Endothelial cell of umbilical vein (primary cell): ENCODE measurements around the gene TOMM7. TPM values are rescaled to one million over a fixed set of nuclear protein-coding genes. Genes with fewer than 3 reads are reported as not detected.

Source experiments
- BruUV-seq: library from RNA; stranded (reverse); fragments of 400-500 nt; replicated peaks from 2 replicates; lab custom pipeline; 2021; lab: Mats Ljungman, UMichigan
- CTCF ChIA-PET: fragments of 300-600, 350-600 bp; sonication (Branson Sonifier 250); formaldehyde crosslinking; loops from one replicate; lab custom pipeline; 2021; ENCODE audit warnings: antibody characterized with exemption, inconsistent platforms; lab: Charles Lee
- POLR2A ChIA-PET: fragments of 300-600, 350-600 bp; sonication (Branson Sonifier 250); formaldehyde crosslinking; loops from one replicate; lab custom pipeline; 2021; ENCODE audit warnings: antibody characterized with exemption, inconsistent platforms; lab: Charles Lee
- DNase-seq: peaks from one replicate; pipeline ENCODE4 v3.0.0-alpha.2; 2011; ENCODE audit warnings: low read depth, low spot score
- FAIRE-seq: peaks from 2 replicates; lab custom pipeline; 2011; peaks lifted over from hg19 to GRCh38; lab: Jason Lieb, UNC
- H2AFZ ChIP-seq: 2 replicates; pipeline ENCODE4 v1.6.0; 2012; ENCODE audit warnings: low read depth, low read length, control low read depth, inconsistent platforms
- H3K27ac ChIP-seq: 2 replicates; pipeline ENCODE4 v1.5.1; 2011; ENCODE audit warnings: low read depth, mild to moderate bottlenecking, control low read depth, low read length, moderate library complexity; ENCODE audit not compliant: insufficient read depth
- H3K27me3 ChIP-seq, 2 experiments: 2 replicates each; pipeline versions ENCODE4 v1.6.0 to v1.6.1; 2011; ENCODE audit warnings: low read length in 2 of 2, mixed read lengths in 1 of 2; ENCODE audit not compliant: control insufficient read depth in 2 of 2, insufficient read depth in 2 of 2
- H3K36me3 ChIP-seq, 2 experiments: 2 replicates in 1 of 2; 3 replicates in 1 of 2; pipeline ENCODE4 v1.5.1; 2011; ENCODE audit warnings: low read length in 2 of 2, mild to moderate bottlenecking in 1 of 2, moderate library complexity in 1 of 2; ENCODE audit not compliant: control insufficient read depth in 2 of 2, insufficient read depth in 2 of 2; ENCODE audit errors: extremely low read depth in 1 of 2
- H3K4me1 ChIP-seq: 3 replicates; pipeline ENCODE4 v1.5.1; 2011; ENCODE audit warnings: mild to moderate bottlenecking, low read length; ENCODE audit not compliant: control insufficient read depth, insufficient read depth; ENCODE audit errors: extremely low read depth
- H3K4me2 ChIP-seq: 2 replicates; pipeline ENCODE4 v1.6.1; 2011; ENCODE audit warnings: low read length, control low read depth, mixed read lengths; ENCODE audit not compliant: insufficient read depth
- H3K4me3 ChIP-seq, 3 experiments: fragments of 200-600 bp in 1 of 3; sonication (generic), shearing (Covaris generic) in 1 of 3; replicated peaks in 1 of 3; 2 replicates each; pipeline ENCODE4 v1.5.1; 2011 to 2016; ENCODE audit warnings: control low read depth in 3 of 3, low read length in 3 of 3, mild to moderate bottlenecking in 2 of 3, inconsistent platforms in 1 of 3, low read depth in 1 of 3, moderate library complexity in 1 of 3; ENCODE audit not compliant: insufficient read depth in 1 of 3
- H3K79me2 ChIP-seq: 2 replicates; pipeline ENCODE4 v1.6.0; 2012; ENCODE audit warnings: low read length, inconsistent platforms; ENCODE audit not compliant: control insufficient read depth, insufficient read depth
- H3K9ac ChIP-seq: replicated peaks from 2 replicates; pipeline ENCODE3; 2011; ENCODE audit warnings: low read length, control low read depth; ENCODE audit not compliant: insufficient read depth; ENCODE audit errors: extremely low read depth
- H3K9me1 ChIP-seq: replicated peaks from 3 replicates; pipeline ENCODE4 v1.6.0; 2011; ENCODE audit warnings: mild to moderate bottlenecking, low read length; ENCODE audit not compliant: control insufficient read depth, insufficient read depth; ENCODE audit errors: extremely low read depth
- H3K9me3 ChIP-seq: replicated peaks from 2 replicates; pipeline ENCODE4 v1.5.1; 2012; ENCODE audit warnings: low read length, inconsistent platforms; ENCODE audit not compliant: control insufficient read depth, insufficient read depth
- H4K20me1 ChIP-seq: replicated peaks from 2 replicates; pipeline ENCODE3; 2011; ENCODE audit warnings: mild to moderate bottlenecking, low read length; ENCODE audit not compliant: control insufficient read depth, insufficient read depth; ENCODE audit errors: extremely low read depth
- EZH2 ChIP-seq: IDR thresholded peaks from 2 replicates; pipeline ENCODE4 v1.6.1; 2012; ENCODE audit warnings: borderline replicate concordance, low read depth, mild to moderate bottlenecking, moderate library complexity, low read length, inconsistent platforms; ENCODE audit not compliant: severe bottlenecking
- FOS ChIP-seq: IDR thresholded peaks from 2 replicates; pipeline ENCODE4 v1.6.1; 2011; ENCODE audit warnings: mild to moderate bottlenecking, low read length, moderate library complexity, borderline replicate concordance; ENCODE audit not compliant: insufficient read depth
- GATA2 ChIP-seq: IDR thresholded peaks from 2 replicates; pipeline ENCODE4 v1.7.0; 2011; ENCODE audit warnings: low read depth, mild to moderate bottlenecking, moderate library complexity, mixed read lengths, low read length; ENCODE audit not compliant: insufficient read length, insufficient read depth
- JUN ChIP-seq: IDR thresholded peaks from 2 replicates; pipeline ENCODE4 v1.6.1; 2011; ENCODE audit warnings: borderline replicate concordance, low read depth; ENCODE audit not compliant: insufficient read length, insufficient read depth
- MYC ChIP-seq: IDR thresholded peaks from one replicate; pipeline ENCODE4 v1.6.1; 2011; ENCODE audit warnings: mild to moderate bottlenecking, low read depth, low read length
- POLR2A ChIP-seq: IDR thresholded peaks from 2 replicates; pipeline ENCODE4 v1.6.1; 2012; ENCODE audit warnings: low read depth, mild to moderate bottlenecking, control low read depth, low read length
- POLR2AphosphoS5 ChIP-seq: IDR thresholded peaks from 2 replicates; pipeline ENCODE4 v1.6.1; 2012; ENCODE audit warnings: low read depth, mild to moderate bottlenecking, control low read depth, low read length, moderate library complexity; ENCODE audit not compliant: insufficient read depth
- dilution Hi-C: fragments of 300-500 bp; cut with MboI; formaldehyde crosslinking; loops from one replicate; pipeline ENCODE4 v1.15.0; 2019; ENCODE audit warnings: low sequenced_read_pairs; ENCODE audit not compliant: extremely low pct_ligation_motif_present
- intact Hi-C: fragments of 100-400 bp; cut with micrococcal nuclease; formaldehyde crosslinking; loops from one replicate; pipeline ENCODE4 v1.10.0; 2022
- polyA plus RNA-seq, 4 experiments: library from polyadenylated mRNA; depleted of rRNA in 3 of 4; stranded (reverse) in 3 of 4; unstranded in 1 of 4; fragments of >200 nt; gene quantifications; 2 replicates each; pipeline versions ENCODE4 v1.2.1 to v1.2.3, GENCODE V29; 2011 to 2012; ENCODE audit warnings: missing spikeins in 1 of 4
- total RNA-seq: library from RNA; stranded (reverse); gene quantifications from 2 replicates; pipeline ENCODE4 v1.2.3, GENCODE V29; 2021
- TF ChIP-seq, protein P1 (sequence below): IDR thresholded peaks from 2 replicates; pipeline ENCODE4 v1.6.1; 2011; ENCODE audit not compliant: insufficient read depth, insufficient read length
- TF ChIP-seq, protein P2 (sequence below), 2 donors: IDR thresholded peaks; 1 replicate in 1 of 2; 2 replicates in 1 of 2; pipeline ENCODE4 v1.5.1; 2011; ENCODE audit warnings: low read length in 2 of 2, mild to moderate bottlenecking in 2 of 2, moderate library complexity in 2 of 2, control low read depth in 1 of 2, inconsistent platforms in 1 of 2, low read depth in 1 of 2; ENCODE audit not compliant: insufficient read depth in 1 of 2; ENCODE audit errors: extremely low read depth in 1 of 2

Gene TOMM7
- total and polyA plus RNA-seq, 2 donors (not counting 3 experiments of a cell fraction or from before 2014, with no cell fraction given), result 185 to 528 TPM

DNA sequence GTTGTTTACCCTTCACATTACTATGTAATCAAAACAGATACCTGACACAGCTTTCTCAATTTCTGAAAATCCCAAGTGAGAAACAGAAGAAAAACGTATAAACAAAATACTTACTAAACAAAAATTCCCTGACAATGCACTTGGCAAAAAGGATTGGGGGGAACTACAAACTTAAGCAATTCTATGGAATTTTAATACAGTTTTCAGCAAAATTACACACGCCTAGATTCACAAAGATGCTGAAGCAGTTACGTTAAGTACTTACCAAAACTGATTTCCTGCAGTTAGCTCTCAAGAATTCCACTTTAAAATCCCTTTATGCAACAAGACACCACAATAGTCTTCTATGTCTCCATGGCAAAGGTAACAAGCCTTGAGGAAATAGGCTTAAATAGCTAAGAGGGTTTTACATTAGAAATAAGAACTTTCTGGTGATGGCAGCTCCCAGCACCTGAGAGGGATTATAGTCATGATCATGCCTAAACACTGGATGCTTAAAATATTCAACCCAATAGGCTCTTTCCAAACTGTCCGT, 10.8 kb downstream of the TOMM7 start:
- DNase-seq (no peak), FAIRE-seq (no peak)
- no TSS peak for BruUV-seq
- no peak overlapping the region for H3K9ac ChIP-seq
- CTCF ChIA-PET, result interaction anchor here (1.1 to 1.5 kb wide), 4 partner anchors 9 to 274 kb away, joined by 3 to 4 read pairs (median 4); partner anchors contain the start of gene TOMM7
- H3K4me3 ChIP-seq, result no peak overlapping the region
- no peak overlapping the region for H2AFZ ChIP-seq
- no peaks in the 10 kb centered on the region for H3K9me3 ChIP-seq
- H3K4me2 ChIP-seq, result no peak overlapping the region
- H3K4me1 ChIP-seq, result no peaks in the 10 kb centered on the region
- intact Hi-C loops, result no loop called here
- peaks cover 6 to 8% of the 10 kb centered on the region in 2 experiments for H3K36me3 ChIP-seq
- H3K27ac ChIP-seq, result no peak overlapping the region
- TF ChIP-seq EZH2 (no peak), POLR2A (no peak), FOS (no peak), GATA2 (no peak), JUN (no peak), MYC (no peak), POLR2AphosphoS5 (no peak)
- TF ChIP-seq, protein P1, sequence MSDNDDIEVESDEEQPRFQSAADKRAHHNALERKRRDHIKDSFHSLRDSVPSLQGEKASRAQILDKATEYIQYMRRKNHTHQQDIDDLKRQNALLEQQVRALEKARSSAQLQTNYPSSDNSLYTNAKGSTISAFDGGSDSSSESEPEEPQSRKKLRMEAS, result no peak
- TF ChIP-seq, protein P2, sequence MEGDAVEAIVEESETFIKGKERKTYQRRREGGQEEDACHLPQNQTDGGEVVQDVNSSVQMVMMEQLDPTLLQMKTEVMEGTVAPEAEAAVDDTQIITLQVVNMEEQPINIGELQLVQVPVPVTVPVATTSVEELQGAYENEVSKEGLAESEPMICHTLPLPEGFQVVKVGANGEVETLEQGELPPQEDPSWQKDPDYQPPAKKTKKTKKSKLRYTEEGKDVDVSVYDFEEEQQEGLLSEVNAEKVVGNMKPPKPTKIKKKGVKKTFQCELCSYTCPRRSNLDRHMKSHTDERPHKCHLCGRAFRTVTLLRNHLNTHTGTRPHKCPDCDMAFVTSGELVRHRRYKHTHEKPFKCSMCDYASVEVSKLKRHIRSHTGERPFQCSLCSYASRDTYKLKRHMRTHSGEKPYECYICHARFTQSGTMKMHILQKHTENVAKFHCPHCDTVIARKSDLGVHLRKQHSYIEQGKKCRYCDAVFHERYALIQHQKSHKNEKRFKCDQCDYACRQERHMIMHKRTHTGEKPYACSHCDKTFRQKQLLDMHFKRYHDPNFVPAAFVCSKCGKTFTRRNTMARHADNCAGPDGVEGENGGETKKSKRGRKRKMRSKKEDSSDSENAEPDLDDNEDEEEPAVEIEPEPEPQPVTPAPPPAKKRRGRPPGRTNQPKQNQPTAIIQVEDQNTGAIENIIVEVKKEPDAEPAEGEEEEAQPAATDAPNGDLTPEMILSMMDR (IDR thresholded peaks at IDR 0.05; ENCODE audit: extremely low read depth in 1 of 2, insufficient read depth in 1 of 2, low read depth in 1 of 2, low read length in 2 of 2), result no peak
- dilution Hi-C loops, result no loop called here
- POLR2A ChIA-PET, result no interaction called here
- H3K9me1 ChIP-seq, result no peaks in the 10 kb centered on the region
- H4K20me1 ChIP-seq, result no peaks in the 10 kb centered on the region
- no peaks in the 10 kb centered on the region for H3K27me3 ChIP-seq
- no peaks in the 10 kb centered on the region for H3K79me2 ChIP-seq
